NOMO-1 treated with DMSO at 0.1 percent for 48 hours (cell line): ENCODE data around the gene MIER3.
A peak's percentile ranks its signal among the peaks of the same experiment; 100 is the strongest.

ENCODE experiments used
- DNase-seq: peaks from one replicate; lab custom pipeline; 2025; ENCODE audit not compliant: unreplicated experiment; lab: John Stamatoyannopoulos, UW

Gene MIER3

GRCh38 chr5:56961746-56962145 lies 9.8 kb upstream of the MIER3 start:
- no peak for DNase-seq

DNA sequence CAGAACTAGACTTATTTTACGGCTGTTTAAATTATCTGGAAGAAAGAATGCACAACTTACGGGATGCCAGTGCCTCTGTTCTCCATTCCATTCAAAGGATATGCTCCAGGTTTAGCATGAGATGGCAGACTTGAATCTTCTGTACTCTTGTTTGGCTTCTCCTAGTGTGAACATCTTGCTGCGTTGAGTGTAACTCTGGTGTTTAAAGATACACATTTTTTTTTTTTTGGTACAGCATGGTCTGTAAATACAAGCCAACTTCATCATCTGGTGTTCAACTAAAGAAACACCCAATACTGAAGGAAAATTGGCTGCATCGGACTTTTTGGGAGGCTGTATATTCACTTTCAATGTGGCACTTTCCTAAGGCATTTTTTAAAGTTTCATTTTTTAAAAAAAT lies 7.4 kb upstream of the MIER3 start:
- no peak for DNase-seq

GRCh38 chr5:56958595-56958994 lies 6.7 kb upstream of the MIER3 start:
- peak; percentile 10 for DNase-seq

- DNase-seq: no peak
These were observed 2.3 kb upstream of the MIER3 start for GRCh38 chr5:56954262-56954661.

GRCh38 chr5:56951126-56951945 lies 587 bp downstream of the MIER3 start:
- DNase-seq: no peak

- peak; percentile 46 for DNase-seq
These were observed 1.2 kb downstream of the MIER3 start for GRCh38 chr5:56950626-56951125.

DNA sequence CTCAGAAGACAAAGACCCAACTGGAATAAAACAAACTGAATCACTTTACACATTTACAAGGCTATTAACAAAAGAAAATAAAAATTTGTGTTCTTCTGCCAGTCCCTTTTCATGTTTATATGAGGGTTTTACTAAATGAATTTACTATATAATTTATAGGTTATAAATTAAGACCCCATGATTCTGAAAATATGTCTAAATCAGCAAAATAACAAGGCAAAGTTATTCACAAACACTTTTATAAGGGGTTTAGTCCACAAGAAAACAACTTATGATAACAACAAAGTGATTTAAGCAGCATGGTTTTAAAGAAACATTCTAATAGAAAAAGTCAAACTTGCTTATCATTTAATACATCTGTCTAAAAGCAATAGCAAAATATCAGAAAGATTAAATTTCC lies 4.9 kb downstream of the MIER3 start:
- DNase-seq: no peak

- no peak for DNase-seq
These were observed 9.9 kb downstream of the MIER3 start for GRCh38 chr5:56941981-56942380.

DNA sequence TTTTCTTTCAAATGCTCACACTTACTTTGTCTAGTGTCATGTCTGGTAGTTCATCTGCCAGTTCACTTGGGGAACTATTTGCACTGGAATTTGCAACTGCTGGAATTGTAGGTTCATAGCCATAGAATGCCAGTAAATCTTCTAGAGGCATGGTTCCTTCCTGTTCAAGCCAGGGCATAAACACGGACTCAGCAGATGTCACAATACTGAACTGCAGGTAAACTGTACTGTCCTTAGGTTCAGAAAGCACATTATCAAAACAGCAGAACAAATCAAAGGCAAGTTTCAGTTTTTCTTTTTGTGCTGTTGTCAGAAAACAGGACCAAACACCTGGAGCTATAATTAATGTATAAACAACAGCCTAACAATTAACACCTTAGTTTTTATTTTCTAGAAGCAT lies 13.1 kb downstream of the MIER3 start:
- no peak for DNase-seq

- no peak for DNase-seq
These were observed 17.6 kb downstream of the MIER3 start for GRCh38 chr5:56934325-56934724.

- no peak for DNase-seq
These were observed 29.0 kb downstream of the MIER3 start for GRCh38 chr5:56922922-56923321.

- no peak for DNase-seq
These were observed 31.8 kb downstream of the MIER3 start for GRCh38 chr5:56919942-56920662.

GRCh38 chr5:56918054-56918453 lies 33.9 kb downstream of the MIER3 start:
- no peak for DNase-seq

GRCh38 chr5:56917534-56917933 lies 34.4 kb downstream of the MIER3 start:
- no peak for DNase-seq

- DNase-seq: no peak
These were observed 37.2 kb downstream of the MIER3 start for GRCh38 chr5:56914678-56915077.

DNA sequence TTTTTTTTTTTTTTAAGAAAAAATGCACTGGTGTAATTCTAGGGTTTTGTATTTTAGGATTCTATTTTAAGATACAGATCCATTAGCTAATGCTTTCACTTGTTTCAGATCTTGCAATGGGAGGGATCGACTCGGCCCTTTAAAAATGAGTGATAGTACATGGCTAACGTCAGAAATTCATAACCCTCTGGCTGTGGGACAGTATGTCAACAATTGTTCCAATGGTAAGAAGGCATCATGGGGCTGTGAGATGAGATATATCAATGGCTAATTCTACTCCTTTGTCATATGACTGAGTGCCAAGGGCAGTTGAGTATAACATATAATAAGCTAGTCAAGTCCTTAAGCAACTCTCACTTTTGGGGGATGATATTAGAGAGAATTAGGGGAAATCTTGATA lies 38.2 kb downstream of the MIER3 start:
- DNase-seq: no peak

- peak; percentile 68 for DNase-seq
These were observed 41.5 kb downstream of the MIER3 start for GRCh38 chr5:56910210-56910965.

- DNase-seq: peak; percentile 94
These were observed 42.4 kb downstream of the MIER3 start, which contains the start of gene SETD9 for GRCh38 chr5:56909294-56910209. Gene SETD9 (plus strand): TSS chr5:56909596. CDS start chr5:56909646, 50 bp downstream.

DNA sequence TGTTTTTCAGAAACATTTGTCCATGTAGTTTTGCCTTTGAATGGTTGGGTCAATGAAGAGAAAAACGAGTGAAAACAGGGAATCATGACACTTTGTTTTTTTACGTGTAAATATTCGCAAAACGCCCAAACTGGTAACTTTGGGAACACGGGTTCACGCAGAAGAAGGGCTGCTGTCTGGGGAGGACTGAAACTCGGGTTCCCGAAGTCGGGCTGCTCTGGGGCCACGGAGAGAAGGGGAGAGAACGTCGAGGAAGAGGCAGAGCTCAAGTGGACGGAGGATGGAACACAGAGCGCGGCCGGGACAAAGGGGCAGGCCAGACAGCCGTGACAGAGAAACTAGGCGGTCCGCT lies 43.0 kb downstream of the MIER3 start:
- no peak for DNase-seq

GRCh38 chr5:56900858-56901578 lies 50.9 kb downstream of the MIER3 start:
- peak; percentile 24 for DNase-seq
